Activated CD4-positive, CD25-positive, alpha-beta regulatory T cell treated with anti-CD3 and anti-CD28 coated beads, Interleukin-2, amount 50 U/mL, for 72 hours (primary cell): ENCODE measurements around the gene NEK7.

Experiments
- DNase-seq: peaks from one replicate; pipeline ENCODE4 v3.0.0; 2021

Gene NEK7

GRCh38 chr1:198263186-198263585, 106.4 kb downstream of the NEK7 start:
- no peak for DNase-seq

- no peak for DNase-seq
Measured at GRCh38 chr1:198264282-198264681, 107.5 kb downstream of the NEK7 start.

- DNase-seq: no peak
Measured at GRCh38 chr1:198265073-198265661, 108.4 kb downstream of the NEK7 start.

- no peak for DNase-seq
Measured at GRCh38 chr1:198267056-198267455, 110.3 kb downstream of the NEK7 start.

- no peak for DNase-seq
Measured at GRCh38 chr1:198267921-198268320, 111.1 kb downstream of the NEK7 start.

DNA sequence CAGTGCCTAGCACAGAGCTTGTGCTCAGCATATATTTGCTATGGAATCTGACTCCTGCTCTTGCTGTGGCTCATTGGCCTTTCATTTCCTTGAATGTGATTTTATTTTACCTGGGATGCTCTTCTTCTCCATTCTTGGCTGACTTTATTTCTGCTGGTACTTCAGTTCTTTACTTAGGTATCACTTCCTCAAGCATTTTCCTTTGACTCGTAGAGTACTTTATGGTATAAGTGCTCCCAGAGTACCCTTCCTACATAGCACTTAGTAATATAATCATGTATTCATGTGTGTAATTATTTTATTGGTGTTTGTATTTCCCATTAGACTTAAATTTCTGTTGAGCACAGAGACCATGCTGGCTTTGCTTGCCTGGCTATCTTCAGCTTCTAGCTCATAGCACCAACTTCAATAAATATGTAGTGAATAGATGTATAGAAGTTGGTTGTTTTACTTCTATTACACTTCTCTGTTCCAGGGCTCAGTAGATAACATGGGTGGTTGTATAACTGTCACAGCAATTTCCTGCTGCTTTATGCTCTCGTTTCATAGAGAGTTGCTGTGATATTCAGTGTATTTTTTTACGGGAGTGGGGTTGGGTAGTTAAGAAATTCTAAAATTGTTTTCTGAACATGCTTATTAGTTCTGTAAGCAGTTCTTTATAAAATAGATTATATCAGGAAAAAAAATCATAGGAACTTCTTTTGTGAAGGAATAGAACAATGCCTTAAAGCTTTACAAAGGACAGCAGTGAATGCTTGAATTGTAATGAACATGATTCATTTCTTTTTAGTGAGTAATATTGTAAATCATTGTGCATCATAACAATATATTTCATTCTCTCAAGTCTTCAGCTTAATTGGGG, 112.2 kb downstream of the NEK7 start:
- no peak for DNase-seq

GRCh38 chr1:198269646-198269940, 112.8 kb downstream of the NEK7 start:
- DNase-seq: no peak

DNA sequence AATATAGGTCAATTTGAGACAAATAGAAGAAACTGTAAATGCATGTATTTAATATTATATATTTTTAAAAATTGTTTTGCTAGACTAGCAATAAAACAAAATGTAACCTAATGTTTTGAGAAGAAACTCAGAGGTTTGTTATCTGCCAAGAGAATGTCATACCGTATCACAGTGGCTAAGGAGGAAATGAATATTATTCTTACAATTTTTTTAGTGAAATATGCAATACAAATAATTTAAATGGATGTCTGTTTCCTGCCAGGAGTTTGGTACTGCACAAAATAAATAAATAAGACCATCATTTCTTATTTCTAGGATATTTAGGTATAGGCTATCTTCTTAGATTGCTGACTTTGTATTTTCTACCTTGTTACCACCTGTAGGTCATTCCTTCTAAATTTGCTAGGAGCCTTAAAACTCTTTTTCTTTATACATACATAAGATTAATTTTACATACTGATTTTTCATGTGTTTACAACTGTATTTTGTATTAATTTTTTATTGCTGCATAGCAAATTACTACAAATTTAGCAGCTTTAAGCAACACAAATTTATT, 113.6 kb downstream of the NEK7 start:
- no peak for DNase-seq

DNA sequence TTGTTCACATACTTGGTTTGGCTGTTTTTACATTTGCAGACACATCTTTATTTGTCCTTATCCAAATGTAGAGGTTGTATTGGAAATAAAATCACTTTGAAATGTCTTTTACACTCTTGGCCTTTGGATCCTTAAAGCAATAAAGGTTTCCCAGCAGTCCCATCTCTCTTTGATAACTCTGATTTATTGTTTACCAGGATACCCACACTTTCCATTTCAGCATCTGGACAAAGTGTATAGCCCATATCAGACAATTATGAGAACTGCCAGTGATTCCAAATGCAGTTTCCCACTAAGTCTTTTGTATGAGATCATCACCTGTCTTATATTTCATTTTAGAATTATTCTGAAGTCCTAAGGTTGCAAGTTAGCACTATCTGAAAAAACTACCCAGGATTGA, 114.7 kb downstream of the NEK7 start:
- DNase-seq: no peak

GRCh38 chr1:198272492-198272891, 115.7 kb downstream of the NEK7 start:
- no peak for DNase-seq

- no peak for DNase-seq
Measured at GRCh38 chr1:198273748-198274295, 117.0 kb downstream of the NEK7 start.

DNA sequence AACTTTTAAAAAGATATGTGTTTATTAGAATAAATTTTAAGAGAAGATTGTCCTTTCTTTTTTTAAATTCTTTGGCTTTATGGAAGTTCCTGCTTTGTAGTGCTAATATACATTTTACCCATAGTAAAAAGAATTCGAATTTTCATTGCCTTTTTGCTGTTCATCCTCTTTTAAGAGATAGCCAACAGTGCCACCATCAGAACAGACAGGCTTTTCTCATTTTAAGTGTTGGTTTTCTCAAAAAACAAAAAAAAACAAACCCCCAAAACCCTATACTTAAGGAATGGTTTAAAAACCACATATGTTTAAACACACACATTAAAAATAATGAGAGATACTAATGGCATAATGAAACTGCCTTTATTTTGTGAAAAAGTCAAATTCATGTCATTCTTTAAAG, 118.8 kb downstream of the NEK7 start:
- DNase-seq: no peak

DNA sequence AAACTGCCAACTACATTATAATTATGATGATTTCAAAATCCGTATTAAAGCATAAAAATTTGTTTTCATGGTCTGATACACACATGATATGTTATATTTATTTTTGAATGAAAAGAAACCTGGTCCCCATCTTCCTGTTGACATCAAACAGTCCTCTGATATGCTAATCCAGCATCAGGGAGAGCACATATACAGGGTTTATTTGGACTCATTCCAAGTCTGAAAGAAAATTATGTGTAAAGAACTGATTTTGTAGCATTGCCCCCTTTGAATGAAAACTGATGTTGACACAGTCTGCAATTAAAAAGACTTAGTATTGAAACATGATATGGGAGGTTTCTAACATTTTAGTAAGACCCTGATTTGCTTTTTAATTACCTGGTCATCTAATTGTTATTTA, 119.4 kb downstream of the NEK7 start:
- no peak for DNase-seq

DNA sequence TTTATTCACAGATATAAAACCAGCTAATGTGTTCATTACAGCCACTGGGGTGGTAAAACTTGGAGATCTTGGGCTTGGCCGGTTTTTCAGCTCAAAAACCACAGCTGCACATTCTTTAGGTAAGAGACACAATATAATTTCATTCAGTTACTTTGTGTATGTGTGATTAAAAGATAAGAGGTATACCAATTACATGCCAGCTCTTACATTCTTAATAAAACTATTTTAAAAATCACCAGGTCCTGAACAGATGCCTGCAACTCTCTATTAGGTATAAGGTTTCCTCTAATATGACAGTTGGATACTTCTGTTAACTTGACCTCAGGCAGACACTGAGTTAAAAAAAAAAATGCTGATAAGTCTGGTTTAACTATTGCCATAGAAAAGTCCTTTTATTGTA, 122.1 kb downstream of the NEK7 start:
- no peak for DNase-seq

GRCh38 chr1:198280080-198280479, 123.3 kb downstream of the NEK7 start:
- no peak for DNase-seq

- DNase-seq: no peak
Measured at GRCh38 chr1:198281911-198282310, 125.1 kb downstream of the NEK7 start.

DNA sequence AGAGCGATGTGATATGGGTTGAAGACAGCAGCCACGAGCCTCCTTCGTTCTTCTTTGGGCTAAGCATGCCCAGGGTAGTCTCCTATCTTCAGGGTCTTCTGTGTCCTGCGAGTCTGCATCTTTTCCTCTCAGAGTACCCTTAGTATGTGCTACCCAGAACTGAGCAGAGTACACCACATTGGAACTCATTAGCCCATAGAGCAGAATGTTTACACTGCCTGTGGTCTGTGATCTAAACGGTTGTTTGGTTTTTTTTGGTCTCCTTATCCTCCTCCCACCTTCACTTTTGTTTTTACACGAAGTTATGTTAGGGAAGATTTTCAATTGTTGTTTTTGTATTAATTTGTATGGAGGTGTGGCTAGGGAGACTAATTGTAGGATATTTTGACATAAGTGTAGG, 126.4 kb downstream of the NEK7 start:
- DNase-seq: no peak

DNA sequence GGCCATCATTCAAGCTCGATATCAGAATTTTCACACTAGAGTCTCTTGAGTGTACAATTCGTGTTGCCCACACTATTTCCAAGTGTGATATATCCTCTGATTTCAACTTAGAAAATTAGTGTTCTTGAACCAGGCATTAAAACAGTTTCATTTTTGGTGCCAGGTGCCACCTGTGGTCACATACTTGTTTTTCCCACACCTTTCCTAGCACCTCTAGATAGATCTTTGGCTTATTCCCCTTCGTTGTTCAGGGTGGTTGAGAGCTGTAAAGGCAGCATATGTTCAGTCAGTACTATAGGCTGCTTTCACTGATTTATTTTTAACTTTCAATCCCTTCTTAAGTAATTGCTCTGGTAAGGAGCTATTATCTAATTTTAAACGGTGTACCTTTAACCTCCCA, 131.1 kb downstream of the NEK7 start:
- no peak for DNase-seq

GRCh38 chr1:198290089-198290683, 133.4 kb downstream of the NEK7 start:
- DNase-seq: no peak

- no peak for DNase-seq
Measured at GRCh38 chr1:198291036-198291435, 134.2 kb downstream of the NEK7 start.

DNA sequence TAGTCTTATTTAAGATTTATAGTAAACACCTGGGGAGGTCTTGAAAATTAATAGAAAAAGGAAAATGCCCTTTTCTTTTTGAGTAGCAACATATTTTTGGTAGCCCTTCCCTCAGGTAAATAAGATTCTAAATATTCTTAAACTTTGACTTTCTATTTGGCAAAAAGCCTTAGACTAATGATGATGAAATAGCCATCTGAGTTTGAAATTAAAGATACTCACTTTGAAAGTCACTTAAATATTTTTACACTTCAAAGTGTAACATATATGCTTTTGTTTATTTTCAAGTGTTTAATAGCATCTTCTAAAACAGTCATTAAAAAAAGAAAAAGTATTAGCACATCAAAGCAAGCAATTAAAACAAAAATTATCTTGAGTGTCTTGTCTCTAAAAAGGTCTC, 135.1 kb downstream of the NEK7 start:
- DNase-seq: no peak

- DNase-seq: no peak
Measured at GRCh38 chr1:198295225-198295624, 138.4 kb downstream of the NEK7 start.

DNA sequence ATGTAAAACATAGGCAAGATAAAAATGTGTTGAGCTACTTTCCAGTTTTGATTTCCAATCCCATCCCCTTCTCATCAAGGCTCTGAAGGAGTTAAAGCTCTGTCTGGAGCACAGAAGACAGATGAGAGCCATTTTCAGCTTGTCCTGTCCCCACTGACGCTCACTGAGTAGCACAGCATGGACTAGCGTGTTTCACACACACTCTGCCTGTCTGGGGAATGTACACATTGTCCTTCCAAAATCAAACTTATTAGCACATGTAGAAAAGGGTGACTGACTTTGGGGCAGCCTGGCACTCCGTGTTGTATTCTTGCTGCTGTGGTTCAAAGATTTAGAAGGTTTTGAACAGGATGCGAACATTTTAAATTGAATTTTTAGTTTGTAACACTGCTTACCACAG, 139.2 kb downstream of the NEK7 start:
- no peak for DNase-seq

DNA sequence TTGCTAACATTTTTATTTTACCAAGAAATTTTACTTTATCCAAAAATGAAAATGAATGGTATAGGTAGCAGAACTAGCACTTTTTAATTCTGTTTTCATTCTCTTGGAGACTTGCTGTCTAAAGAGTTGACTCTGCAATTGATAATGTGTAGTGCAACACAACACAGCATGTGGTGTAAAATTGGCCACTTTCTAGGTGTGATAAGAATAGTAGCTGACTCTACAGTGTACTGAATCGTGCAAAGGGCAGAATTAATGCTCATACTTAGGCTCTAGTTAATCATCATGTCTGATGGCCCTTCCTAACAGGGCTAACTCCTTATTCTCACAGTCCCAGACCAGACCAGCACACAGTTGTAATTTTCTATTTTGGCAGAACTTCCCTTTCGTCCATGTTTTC, 140.5 kb downstream of the NEK7 start:
- DNase-seq: no peak
